Measurements from ENCODE around the gene NEK6. TPM values are rescaled to one million over a fixed set of nuclear protein-coding genes. Genes with fewer than 3 reads are reported as not detected.

NEK6 gene
- total RNA-seq, 6 donors from 2014 or later = 33.8 to 144 (median 59.7) TPM

GRCh38 chr9:124260769-124261603 is 3.2 kb downstream of the NEK6 start:
- Histone ChIP-seq H3K9me3 (no peaks in the 10 kb centered on the region), H3K4me1 (peaks cover 60 to 87% (median 66%) of the 10 kb centered on the region in 4 donors), H3K4me3 (peak overlapping the region in 1 of 4 donors; percentile 95), H3K36me3 (peaks cover 0 to 3% (median 0%) of the 10 kb centered on the region in 4 donors), H3K27ac (peak overlapping the region; percentile 91 to 95 (median 92)), H3K27me3 (no peaks in the 10 kb centered on the region)
- WGBS, 2 donors = 54 to 64% methylated on average over 15 of the region's 15 CpGs
- peak; percentile 59 to 65 for ATAC-seq (ENCODE audit: low FRiP score in 2 of 2)
- DNase-seq = peak in 1 of 2 donors; percentile 75
- TF ChIP-seq CTCF (IDR thresholded peaks at IDR 0.05) (no peak), EP300 (IDR thresholded peaks at IDR 0.05) (no peak), POLR2A (IDR thresholded peaks at IDR 0.05) (peak in 1 of 4 donors; percentile 64), POLR2AphosphoS5 (IDR thresholded peaks at IDR 0.05) (no peak)

- peak overlapping the region in 1 of 4 donors; percentile 95 for H3K4me3 ChIP-seq
- TF ChIP-seq CTCF (IDR thresholded peaks at IDR 0.05) = no peak
- TF ChIP-seq EP300 (IDR thresholded peaks at IDR 0.05) = no peak
- no peak for TF ChIP-seq POLR2A (IDR thresholded peaks at IDR 0.05)
- no peak for TF ChIP-seq POLR2AphosphoS5 (IDR thresholded peaks at IDR 0.05)
- ATAC-seq (ENCODE audit: low FRiP score in 2 of 2) (no peak), DNase-seq (no peak)
- H3K27me3 ChIP-seq = no peaks in the 10 kb centered on the region
- peaks cover 0 to 3% (median 0%) of the 10 kb centered on the region in 4 donors for H3K36me3 ChIP-seq
- no peaks in the 10 kb centered on the region for H3K9me3 ChIP-seq
- H3K27ac ChIP-seq = peak overlapping the region; percentile 91 to 95 (median 92)
- 72 to 79% methylated on average over 13 of the region's 13 CpGs for WGBS, 2 donors
- H3K4me1 ChIP-seq = peaks cover 69 to 92% (median 75%) of the 10 kb centered on the region in 4 donors
These were observed 4.2 kb downstream of the NEK6 start for GRCh38 chr9:124261736-124262648.

- H3K4me3 ChIP-seq = peak overlapping the region in 1 of 4 donors; percentile 95
- H3K36me3 ChIP-seq = peaks cover 0 to 3% (median 0%) of the 10 kb centered on the region in 4 donors
- ATAC-seq (ENCODE audit: low FRiP score in 2 of 2) = no peak
- H3K27me3 ChIP-seq = no peaks in the 10 kb centered on the region
- 69 to 82% methylated on average over 5 of the region's 5 CpGs for WGBS, 2 donors
- TF ChIP-seq CTCF (IDR thresholded peaks at IDR 0.05) = no peak
- no peak for TF ChIP-seq EP300 (IDR thresholded peaks at IDR 0.05)
- no peak for TF ChIP-seq POLR2AphosphoS5 (IDR thresholded peaks at IDR 0.05)
- no peak for TF ChIP-seq POLR2A (IDR thresholded peaks at IDR 0.05)
- H3K9me3 ChIP-seq = no peaks in the 10 kb centered on the region
- H3K27ac ChIP-seq = peak overlapping the region in 2 of 4 donors; percentile 93 to 95
- DNase-seq = no peak
- H3K4me1 ChIP-seq = peaks cover 75 to 92% (median 81%) of the 10 kb centered on the region in 4 donors
These were observed 4.9 kb downstream of the NEK6 start for GRCh38 chr9:124262649-124262972.

GRCh38 chr9:124263213-124263612 is 5.5 kb downstream of the NEK6 start:
- Histone ChIP-seq H3K9me3 (no peaks in the 10 kb centered on the region), H3K27me3 (no peaks in the 10 kb centered on the region), H3K4me1 (peaks cover 80 to 97% (median 87%) of the 10 kb centered on the region in 4 donors), H3K36me3 (peaks cover 0 to 3% (median 0%) of the 10 kb centered on the region in 4 donors), H3K4me3 (peak overlapping the region in 1 of 4 donors; percentile 95), H3K27ac (peak overlapping the region in 3 of 4 donors; percentile 2 to 93 (median 78))
- DNase-seq = no peak
- no peak for ATAC-seq (ENCODE audit: low FRiP score in 2 of 2)
- no peak for TF ChIP-seq EP300 (IDR thresholded peaks at IDR 0.05)
- no peak for TF ChIP-seq CTCF (IDR thresholded peaks at IDR 0.05)
- TF ChIP-seq POLR2AphosphoS5 (IDR thresholded peaks at IDR 0.05) = no peak
- no peak for TF ChIP-seq POLR2A (IDR thresholded peaks at IDR 0.05)
- 81 to 100% methylated on average over 3 to 11 of the region's 11 CpGs for WGBS, 2 donors

All from upper lobe of left lung (tissue), 6 donors.